ENCODE results near the gene C13orf42.
"Not testable (repeated sequence)": the region's sequence is repeated elsewhere in the genome, so short reads cannot be mapped to it uniquely, and the experiment has no call there.

Gene C13orf42

DNA sequence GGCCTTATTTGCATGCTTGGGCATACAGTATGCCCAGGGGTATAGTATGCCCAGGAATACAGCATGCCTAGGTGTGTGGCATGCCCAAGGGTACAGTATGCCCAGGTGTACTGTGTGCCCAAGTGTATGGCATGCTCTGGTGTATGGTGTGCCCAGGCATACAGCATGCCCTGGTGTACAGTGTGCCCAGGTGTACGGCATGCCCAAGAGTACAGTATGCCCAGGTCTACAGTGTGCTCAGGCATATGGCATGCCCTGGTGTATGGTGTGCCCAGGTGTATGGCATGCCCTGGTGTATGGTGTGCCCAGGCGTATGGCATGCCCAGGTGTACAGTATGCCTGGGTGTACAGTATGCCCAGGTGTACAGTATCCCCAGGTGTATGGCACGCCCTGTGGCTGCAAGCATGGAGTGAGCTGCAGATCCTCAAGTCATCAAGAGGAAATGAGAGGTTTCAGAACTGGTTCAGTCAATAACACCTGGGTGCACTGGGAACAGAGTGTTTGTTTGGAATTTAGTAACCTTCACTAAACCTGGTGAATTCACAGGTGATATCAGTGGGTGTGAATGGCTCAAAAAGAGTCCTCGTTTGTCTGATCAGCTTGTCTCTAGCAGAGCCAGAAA, 7.8 kb upstream of the C13orf42 start:
- no peak for FAIRE-seq

DNA sequence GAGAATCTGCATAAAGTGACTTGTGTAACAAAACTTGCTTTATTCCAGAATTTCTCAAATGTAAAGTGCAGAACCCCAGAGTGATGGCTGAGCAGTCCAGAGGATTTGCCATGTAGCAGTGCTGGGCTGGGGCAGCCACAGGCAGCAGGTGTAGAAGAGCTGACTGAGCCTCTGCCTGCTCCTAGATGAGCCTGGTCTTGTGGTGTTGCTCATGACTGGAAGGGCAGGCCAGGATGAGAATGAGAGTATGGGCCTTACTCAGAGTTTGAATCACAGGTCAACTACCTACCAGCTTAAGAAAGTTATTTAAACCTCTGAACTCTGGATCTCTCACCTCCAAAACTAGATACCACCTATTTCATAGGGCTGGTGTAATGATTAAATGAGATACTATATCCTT, 2.9 kb upstream of the C13orf42 start:
- no peak for FAIRE-seq

GRCh38 chr13:51113186-51113881, 2.3 kb upstream of the C13orf42 start:
- no peak for FAIRE-seq

DNA sequence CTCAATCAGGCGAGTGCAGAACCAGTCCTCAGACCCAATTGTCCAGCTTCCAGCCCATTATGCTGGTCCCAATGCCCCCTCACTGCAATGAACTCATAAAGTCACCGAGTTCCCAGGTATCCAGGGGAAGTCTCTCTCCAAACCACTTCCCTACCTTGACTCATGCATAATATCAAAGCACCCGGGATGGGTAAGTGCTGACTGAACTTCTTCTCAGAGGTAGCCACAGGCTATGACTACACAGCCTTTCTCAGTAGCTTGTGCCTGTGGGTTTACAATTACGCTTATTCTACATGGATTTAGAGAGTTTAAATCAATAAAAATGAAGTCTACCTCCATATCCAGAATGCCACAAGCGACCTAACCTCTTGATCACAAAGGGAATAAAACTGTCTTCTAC, 1.7 kb upstream of the C13orf42 start:
- no peak for FAIRE-seq

- no peak for FAIRE-seq
Observed at GRCh38 chr13:51111997-51112396, 923 bp upstream of the C13orf42 start.

DNA sequence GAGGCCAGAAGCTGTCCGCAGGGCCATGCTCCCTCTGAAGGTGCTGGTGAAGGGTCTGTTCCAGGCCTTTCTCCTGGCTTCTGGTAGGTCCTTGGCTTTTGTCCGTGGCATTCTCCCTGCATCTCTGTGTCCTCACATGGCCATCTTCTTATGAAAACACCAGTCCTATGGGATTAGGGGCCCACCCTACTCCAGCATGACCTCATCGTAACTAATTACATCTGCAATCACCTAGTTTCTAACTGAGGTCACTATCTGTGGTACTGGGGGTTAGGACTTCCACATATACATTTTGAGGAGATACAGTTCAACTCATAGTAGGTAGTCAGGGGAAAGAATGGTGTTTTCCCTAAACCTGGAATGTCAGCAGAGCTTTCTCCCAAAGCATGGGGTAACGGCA, 3.1 kb downstream of the C13orf42 start:
- no peak for FAIRE-seq

DNA sequence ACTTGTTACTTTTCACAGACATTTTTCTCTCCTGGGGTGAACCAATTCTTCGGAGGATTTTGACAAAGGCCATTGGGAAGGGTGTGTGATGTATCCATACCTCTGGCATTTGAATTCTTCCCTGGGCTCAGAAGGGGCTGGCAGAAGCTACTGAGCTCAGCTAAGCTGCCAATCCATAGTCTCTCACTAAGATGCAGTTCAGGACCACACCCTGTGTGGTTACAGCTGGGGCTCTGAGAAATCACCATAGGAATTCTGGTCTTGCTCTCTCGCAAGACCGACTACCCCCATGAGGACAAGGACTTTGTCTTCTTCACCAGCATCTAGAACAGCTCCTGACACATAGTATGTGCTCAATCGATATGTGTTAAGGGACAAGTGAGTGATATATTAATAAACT, 6.0 kb downstream of the C13orf42 start:
- no peak for FAIRE-seq

DNA sequence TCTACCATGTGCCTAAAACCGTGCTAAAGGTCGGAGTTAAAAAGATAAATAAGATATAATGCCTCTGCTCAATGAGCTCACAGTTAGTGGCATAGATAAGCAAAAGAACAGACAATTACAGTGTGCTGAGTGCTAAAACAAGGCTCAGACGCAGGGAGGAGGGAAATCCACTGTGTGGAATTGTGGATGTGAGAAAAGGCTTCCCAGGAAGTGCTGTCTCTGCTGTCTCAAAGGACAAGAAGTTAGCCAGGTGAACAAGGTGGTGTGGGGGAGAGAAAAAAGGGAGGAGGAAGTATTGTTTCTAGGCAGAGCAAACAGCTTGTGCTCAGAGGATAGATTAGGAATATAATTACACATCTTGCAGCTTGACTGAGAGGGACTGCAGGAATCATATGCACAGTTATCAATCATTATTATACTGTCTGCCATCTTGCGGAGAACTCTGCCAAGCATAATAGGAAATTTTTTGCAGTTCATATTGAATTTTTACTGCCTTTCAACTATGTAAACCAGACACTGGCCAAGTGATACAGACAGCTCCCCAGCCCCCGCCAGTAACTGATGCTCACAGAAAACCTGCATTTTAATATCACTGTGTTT, 9.3 kb downstream of the C13orf42 start:
- no peak for FAIRE-seq

DNA sequence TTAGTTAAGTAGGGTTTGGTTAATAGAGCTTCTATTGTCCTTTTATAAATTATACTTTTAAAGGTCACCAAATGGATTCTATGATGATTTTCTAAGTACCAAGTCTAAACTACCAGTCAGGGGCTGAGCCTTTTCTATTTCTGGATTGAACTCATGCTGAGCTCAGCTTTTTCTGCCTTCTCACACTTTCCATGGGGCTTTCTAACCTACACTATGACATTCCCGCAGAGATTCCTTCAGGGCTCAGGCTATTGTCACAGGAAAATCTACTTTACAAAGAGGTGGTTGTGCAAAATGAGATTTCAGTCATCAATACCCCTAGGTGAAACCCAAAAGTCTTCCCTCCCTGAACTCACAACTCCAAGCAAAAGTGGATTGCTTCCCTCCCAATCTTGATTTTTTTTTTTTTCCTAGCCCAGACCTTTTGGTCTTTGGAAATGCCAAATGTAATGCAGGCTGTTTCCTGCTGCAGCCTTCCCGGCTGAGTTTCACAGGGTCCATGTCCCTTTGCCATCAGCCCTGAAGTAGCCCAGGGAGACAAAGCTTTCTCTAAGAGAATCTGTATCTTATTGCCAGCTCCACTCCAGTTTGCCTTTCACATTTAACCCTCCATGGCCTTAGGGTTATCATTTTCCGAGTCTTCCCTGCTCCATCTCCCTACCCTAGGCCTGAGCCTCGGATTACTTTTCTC, 13.6 kb downstream of the C13orf42 start:
- FAIRE-seq = no peak

GRCh38 chr13:51096131-51096530, 14.9 kb downstream of the C13orf42 start:
- no peak for FAIRE-seq

DNA sequence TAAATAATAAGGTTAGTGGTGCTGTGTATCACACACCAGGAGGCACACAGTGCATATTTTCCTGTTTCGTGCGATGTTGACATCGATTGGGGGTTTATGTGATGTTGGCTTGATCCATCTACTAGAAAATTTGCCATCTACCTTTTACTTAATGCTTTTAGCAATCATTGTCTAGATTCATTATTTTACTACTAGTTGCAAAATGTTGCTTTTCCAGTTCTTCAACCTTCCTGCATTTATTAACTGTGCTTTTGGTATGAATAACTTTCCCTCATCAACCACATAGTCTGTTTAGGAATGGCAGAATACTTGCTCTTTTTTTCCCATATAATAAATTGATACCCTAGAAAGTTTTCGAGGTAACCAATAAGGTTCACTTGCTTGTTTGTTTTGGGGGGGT, 17.5 kb downstream of the C13orf42 start:
- no peak for FAIRE-seq

DNA sequence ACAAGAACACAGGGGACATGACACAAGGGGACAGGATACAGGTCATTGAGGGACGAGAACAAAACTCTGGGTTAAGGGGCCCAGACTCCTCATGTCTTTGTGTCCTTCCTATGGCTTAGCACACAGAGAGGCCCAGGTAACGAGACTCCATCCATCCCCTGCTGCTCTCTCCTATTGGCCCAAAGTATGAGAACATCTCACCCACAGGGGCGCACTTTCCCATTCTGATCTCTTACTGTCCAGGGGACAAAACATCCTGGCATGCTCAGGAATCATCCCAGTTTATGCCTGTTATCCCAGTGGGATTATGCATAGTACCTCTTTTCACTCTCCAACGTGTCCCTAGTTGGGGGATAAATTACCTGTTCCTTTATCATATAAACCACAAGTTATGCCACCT, 19.2 kb downstream of the C13orf42 start:
- no peak for FAIRE-seq

DNA sequence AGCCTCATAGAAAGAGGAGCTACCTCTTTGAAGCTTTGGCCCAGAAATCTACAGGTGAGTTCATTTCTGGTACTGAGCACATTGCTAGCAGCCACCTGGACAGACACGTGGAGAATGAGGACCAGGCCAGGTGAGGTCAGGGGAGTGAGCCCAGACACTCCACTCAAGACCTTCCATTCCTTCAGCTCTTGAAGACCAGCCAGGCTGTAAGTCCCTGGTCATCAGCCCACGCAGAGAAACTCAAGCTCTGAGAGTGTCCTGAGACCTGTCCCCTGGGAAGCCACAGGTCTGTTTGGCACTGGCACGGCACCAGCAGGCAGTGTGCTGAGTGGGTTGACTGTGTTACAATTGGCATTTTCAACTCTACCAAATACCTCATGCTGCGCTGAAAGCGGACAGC, 27.4 kb downstream of the C13orf42 start:
- FAIRE-seq = no peak

DNA sequence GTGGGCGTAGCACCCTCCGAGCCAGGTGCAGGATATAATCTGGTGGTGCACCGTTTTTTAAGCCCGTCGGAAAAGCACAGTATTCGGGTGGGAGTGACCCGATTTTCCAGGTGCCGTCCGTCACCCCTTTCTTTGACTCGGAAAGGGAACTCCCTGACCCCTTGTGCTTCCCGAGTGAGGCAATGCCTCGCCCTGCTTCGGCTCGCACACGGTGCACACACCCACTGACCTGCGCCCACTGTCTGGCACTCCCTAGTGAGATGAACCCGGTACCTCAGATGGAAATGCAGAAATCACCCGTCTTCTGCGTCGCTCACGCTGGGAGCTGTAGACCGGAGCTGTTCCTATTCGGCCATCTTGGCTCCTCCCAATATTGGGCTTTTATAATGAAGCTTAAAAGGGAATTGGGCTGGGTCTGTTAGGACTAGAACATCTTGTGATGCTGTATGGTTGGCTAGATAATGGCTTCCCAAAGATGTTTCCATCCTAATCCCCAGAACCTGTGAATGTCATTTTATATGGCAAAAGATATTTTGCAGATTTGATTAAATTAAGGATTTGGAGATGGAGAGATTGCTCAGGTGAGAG, 30.5 kb downstream of the C13orf42 start:
- FAIRE-seq = not testable (repeated sequence)

- FAIRE-seq = no peak
Observed at GRCh38 chr13:51071493-51071892, 39.6 kb downstream of the C13orf42 start.

DNA sequence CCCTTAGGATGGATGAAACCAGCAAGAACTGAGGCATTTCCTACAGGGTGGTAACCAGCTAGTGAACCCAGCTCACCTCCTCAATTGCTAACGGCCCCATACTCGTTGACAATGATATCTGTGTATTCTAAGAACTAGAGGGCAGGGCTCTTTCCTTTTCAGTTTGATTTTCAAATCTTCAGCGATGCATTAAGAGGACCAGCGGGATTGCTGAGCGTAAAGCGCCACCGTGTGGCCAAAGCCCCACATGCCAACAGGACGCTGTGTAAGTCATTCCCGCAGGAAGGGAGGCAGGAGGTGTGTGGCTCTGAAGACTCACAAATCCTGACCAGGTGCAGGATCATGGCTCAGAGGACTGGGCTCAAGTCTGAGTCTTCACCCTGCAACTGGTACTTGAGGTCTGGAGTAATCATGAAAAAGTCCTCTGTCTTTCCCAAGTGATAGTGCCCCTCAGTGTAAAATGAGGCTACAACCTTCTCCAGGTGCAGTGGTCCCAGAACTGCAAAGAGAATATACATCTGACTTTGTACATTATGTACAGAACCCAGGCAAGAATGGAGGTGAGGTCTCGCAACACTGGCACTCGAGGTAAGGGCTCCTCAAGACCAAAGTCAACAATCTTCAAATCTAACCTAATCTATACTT, 40.9 kb downstream of the C13orf42 start:
- peak; percentile 61 for FAIRE-seq

GRCh38 chr13:51068501-51068900, 42.6 kb downstream of the C13orf42 start:
- FAIRE-seq = no peak

GRCh38 chr13:51067706-51068105, 43.4 kb downstream of the C13orf42 start:
- no peak for FAIRE-seq

DNA sequence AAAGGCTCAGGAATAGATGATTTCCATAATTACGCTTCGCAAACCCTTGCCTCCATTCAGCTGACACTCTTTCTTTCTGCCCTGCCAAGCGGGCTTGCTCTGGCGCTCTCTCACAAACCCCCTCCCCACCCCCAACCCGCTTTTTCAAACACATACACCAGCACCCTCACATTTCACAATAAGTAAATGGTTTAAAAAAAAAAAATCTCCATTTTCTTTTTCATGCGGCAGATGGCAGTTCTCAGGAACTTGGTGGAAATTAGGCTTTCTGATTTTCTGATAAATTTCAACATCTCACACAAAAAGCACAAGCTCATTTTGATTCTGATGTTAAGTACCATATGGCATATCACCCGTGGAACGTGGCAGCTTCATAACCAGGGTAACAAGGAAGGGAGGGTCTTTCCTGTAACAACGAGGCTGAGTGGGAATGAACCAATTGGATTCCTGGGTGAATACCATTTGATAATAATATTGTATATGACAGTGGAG, 43.8 kb downstream of the C13orf42 start:
- FAIRE-seq = no peak

- FAIRE-seq = no peak
Observed at GRCh38 chr13:51066091-51066831, 44.8 kb downstream of the C13orf42 start.

DNA sequence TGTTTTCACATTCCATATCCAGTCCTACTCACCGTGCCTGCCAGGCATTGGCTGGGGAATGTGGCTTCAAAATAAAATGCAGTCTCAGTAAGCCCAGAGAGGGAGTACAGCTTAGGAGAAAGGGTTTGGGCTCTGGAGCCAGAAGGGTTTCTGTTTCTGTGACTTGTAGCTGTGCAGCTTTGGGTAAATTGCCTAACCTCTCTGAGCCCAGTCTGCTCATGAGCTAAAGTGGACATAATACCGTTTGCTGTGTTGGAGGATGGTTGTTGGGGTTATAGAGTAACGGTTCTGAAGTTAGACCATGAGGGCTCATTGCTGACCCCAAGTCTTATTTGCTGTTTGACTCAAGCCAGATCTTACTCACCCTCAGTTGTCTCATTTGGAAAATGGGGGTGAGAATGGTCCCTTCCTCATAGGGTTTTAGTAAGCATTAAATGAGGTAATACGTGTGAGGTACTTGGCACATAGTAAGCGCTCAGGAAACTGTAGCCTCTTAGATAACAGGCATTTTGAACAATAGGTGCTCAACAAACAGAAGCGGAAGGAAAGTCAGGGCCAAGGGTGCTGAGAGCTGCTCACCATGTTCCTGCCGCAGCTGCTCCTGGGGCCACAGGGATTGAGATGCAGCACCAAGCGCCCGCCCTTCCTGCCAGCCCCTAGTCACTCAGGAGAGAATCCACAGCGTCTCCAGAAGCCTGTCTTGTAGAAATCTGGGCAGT, 45.5 kb downstream of the C13orf42 start:
- FAIRE-seq = no peak
